ENCODE data around the gene RAI1. TPM values are rescaled to one million over a fixed set of nuclear protein-coding genes. Genes with fewer than 3 reads are reported as not detected.

RAI1 gene
- total and polyA plus RNA-seq, 2 of the 13 experiments (the other 11 are each of a cell fraction or from before 2014, with no cell fraction given), result 3.4 to 5.2 TPM

DNA sequence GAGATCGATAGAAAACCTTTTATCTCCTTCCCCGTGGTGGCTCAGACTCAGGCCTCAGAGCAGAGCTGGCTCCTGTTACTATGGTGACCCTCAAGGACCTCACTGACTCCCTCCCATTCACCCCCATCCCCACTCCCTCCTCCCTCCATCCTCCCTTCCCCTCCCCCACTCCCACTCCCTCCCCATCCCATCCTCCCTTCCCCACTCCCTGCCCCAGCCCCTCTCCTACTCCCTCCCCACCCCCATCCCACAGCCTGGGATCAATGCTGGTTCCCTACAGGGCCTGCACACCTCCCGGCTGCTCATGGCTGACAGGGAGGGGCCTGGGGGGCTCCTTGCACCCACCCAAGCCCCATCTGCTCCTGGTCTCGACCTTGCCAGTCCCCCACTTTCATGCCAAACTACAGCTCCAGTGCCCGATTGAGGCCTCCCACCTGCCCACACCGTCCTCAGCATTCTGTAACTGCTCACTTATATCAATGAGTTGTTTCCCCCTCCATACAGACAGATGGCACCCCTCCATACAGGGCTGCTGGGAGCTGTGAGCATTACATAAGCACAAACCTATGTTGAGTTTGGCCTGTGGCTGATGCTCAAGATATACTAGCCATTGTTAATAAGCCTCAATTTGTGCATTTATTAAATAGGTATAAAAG, 11.6 kb upstream of the RAI1 start:
- WGBS (ENCODE audit: low lambda C conversion rate), result 10% methylated on average over 6 of the region's 6 CpGs
- POLR2A ChIA-PET, result interaction anchor here (1.3 to 1.7 kb wide), 2 partner anchors 13 to 24 kb away, joined by 4 read pairs; no protein-coding TSS in a partner anchor
- ATAC-seq, result peak; percentile 7; the same call in 2 of the 3 replicates
- no peak for TF ChIP-seq ZNF766 (CRISPR knock-in tag; IDR thresholded peaks at IDR 0.05; ENCODE audit: borderline replicate concordance)
- no peak for TF ChIP-seq NRL (CRISPR knock-in tag; IDR thresholded peaks at IDR 0.05; ENCODE audit: borderline replicate concordance)
- no peak for TF ChIP-seq ZNF451 (CRISPR knock-in tag; IDR thresholded peaks at IDR 0.05)
- TF ChIP-seq ZNF678 (CRISPR knock-in tag; IDR thresholded peaks at IDR 0.05), result no peak
- TF ChIP-seq HOXA5 (CRISPR knock-in tag; IDR thresholded peaks at IDR 0.05), result no peak
- no peak for TF ChIP-seq ARNTL (CRISPR knock-in tag; IDR thresholded peaks at IDR 0.05)
- TF ChIP-seq GLI4 (CRISPR knock-in tag; IDR thresholded peaks at IDR 0.05; ENCODE audit: borderline replicate concordance), result no peak
- no peak for TF ChIP-seq RBAK (CRISPR knock-in tag; IDR thresholded peaks at IDR 0.05)
- no peak for TF ChIP-seq PCBP2 (optimal IDR thresholded peaks at IDR 0.05; ENCODE audit: low read depth, low read length, poor library complexity, severe bottlenecking)
- TF ChIP-seq, protein P1, sequence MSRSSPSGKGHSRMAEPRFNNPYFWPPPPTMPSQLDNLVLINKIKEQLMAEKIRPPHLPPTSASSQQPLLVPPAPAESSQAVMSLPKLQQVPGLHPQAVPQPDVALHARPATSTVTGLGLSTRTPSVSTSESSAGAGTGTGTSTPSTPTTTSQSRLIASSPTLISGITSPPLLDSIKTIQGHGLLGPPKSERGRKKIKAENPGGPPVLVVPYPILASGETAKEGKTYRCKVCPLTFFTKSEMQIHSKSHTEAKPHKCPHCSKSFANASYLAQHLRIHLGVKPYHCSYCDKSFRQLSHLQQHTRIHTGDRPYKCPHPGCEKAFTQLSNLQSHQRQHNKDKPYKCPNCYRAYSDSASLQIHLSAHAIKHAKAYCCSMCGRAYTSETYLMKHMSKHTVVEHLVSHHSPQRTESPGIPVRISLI (CRISPR knock-in tag; IDR thresholded peaks at IDR 0.05; ENCODE audit: borderline replicate concordance), result no peak
- no peak for TF ChIP-seq JDP2 (CRISPR knock-in tag; IDR thresholded peaks at IDR 0.05; ENCODE audit: borderline replicate concordance)
- TF ChIP-seq ZNF232 (CRISPR knock-in tag; IDR thresholded peaks at IDR 0.05; ENCODE audit: borderline replicate concordance), result no peak
- no peak for TF ChIP-seq GATAD1 (CRISPR knock-in tag; IDR thresholded peaks at IDR 0.05)
- no peak for TF ChIP-seq U2AF1 (optimal IDR thresholded peaks at IDR 0.05; ENCODE audit: low read depth, low read length)
- TF ChIP-seq ZMAT3 (CRISPR knock-in tag; conservative IDR thresholded peaks at IDR 0.05), result no peak
- TF ChIP-seq ZNF350 (CRISPR knock-in tag; IDR thresholded peaks at IDR 0.05; ENCODE audit: borderline replicate concordance, low read depth), result 0 out of 2 replicates have a peak, but pooled peaks have one; percentile 0
- TF ChIP-seq HNF4A (CRISPR knock-in tag; IDR thresholded peaks at IDR 0.05), result no peak
- TF ChIP-seq RBFOX2 (IDR thresholded peaks at IDR 0.05; ENCODE audit: low read depth, low read length), result no peak
- no peak for TF ChIP-seq ZNF33A (CRISPR knock-in tag; IDR thresholded peaks at IDR 0.05; ENCODE audit: borderline replicate concordance)
- no peak for TF ChIP-seq ZNF367 (CRISPR knock-in tag; IDR thresholded peaks at IDR 0.05; ENCODE audit: borderline replicate concordance)
- TF ChIP-seq, protein P2, sequence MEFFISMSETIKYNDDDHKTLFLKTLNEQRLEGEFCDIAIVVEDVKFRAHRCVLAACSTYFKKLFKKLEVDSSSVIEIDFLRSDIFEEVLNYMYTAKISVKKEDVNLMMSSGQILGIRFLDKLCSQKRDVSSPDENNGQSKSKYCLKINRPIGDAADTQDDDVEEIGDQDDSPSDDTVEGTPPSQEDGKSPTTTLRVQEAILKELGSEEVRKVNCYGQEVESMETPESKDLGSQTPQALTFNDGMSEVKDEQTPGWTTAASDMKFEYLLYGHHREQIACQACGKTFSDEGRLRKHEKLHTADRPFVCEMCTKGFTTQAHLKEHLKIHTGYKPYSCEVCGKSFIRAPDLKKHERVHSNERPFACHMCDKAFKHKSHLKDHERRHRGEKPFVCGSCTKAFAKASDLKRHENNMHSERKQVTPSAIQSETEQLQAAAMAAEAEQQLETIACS (CRISPR knock-in tag; IDR thresholded peaks at IDR 0.05), result no peak

More for the DNA sequence above, 11.6 kb upstream of the RAI1 start:
- H3K27me3 ChIP-seq (ENCODE audit: control insufficient read depth in 1 of 2, insufficient read depth in 2 of 2, low read length in 2 of 2), result peaks cover 0 to 9% of the 10 kb centered on the region in 2 experiments; a peak in 2 of 5 replicates
- no peak overlapping the region for H3K9ac ChIP-seq (ENCODE audit: insufficient read depth, low read depth, low read length)
- no peak overlapping the region for H2AFZ ChIP-seq (ENCODE audit: low read length)
- intact Hi-C loops (cut with micrococcal nuclease; ENCODE audit: unreplicated experiment) (loop anchor here (10.0 kb wide), 1 partner anchor 55 kb away; no protein-coding TSS in a partner anchor), in situ Hi-C loops (cut with HindIII; ENCODE audit: extremely low pct_ligation_motif_present, low pct_unique_long_range_greater_than_20kb) (no loop called here)
- no peaks in the 10 kb centered on the region for H4K20me1 ChIP-seq (ENCODE audit: insufficient read depth, low read length)
- no peak for DNase-seq (ENCODE audit: low spot score)
- no peaks in the 10 kb centered on the region for H3K79me2 ChIP-seq (ENCODE audit: insufficient read depth, low read length)
- no TSS peak for BruUV-seq (replicated peaks)
- no peaks in the 10 kb centered on the region for H3K36me3 ChIP-seq (replicated peaks in 1 of 2; ENCODE audit: control insufficient read depth in 1 of 2, insufficient read depth in 2 of 2, low read length in 2 of 2)
- FAIRE-seq, result no peak
- no peaks in the 10 kb centered on the region for H3K9me3 ChIP-seq (ENCODE audit: low read length)
- CTCF ChIA-PET (ENCODE audit: low intra/inter-chr PET ratio, low total read pairs), result no interaction called here
- H3K4me1 ChIP-seq (ENCODE audit: insufficient read depth, low read length), result peaks cover 79% of the 10 kb centered on the region
- no peak overlapping the region for H3K4me3 ChIP-seq (replicated peaks in 1 of 3; ENCODE audit: insufficient read depth in 1 of 3, low read depth in 2 of 3, low read length in 3 of 3)
- no peak overlapping the region; the same call in 1 of the 2 replicates for H3K4me2 ChIP-seq (ENCODE audit: low read depth, low read length)
- H3K27ac ChIP-seq (ENCODE audit: extremely low read length, insufficient read depth, low read length), result no peak overlapping the region

Measured in HepG2 (cell line).